ENCODE results near the gene BICDL2. TPM values are rescaled to one million over a fixed set of nuclear protein-coding genes. Genes with fewer than 3 reads are reported as not detected.

Gene BICDL2
- total and polyA plus RNA-seq, 9 of the 15 experiments (the other 6 are each of a cell fraction or from before 2014, with no cell fraction given): 0.09 to 0.28 (median 0.09) TPM; not detected in 6

DNA sequence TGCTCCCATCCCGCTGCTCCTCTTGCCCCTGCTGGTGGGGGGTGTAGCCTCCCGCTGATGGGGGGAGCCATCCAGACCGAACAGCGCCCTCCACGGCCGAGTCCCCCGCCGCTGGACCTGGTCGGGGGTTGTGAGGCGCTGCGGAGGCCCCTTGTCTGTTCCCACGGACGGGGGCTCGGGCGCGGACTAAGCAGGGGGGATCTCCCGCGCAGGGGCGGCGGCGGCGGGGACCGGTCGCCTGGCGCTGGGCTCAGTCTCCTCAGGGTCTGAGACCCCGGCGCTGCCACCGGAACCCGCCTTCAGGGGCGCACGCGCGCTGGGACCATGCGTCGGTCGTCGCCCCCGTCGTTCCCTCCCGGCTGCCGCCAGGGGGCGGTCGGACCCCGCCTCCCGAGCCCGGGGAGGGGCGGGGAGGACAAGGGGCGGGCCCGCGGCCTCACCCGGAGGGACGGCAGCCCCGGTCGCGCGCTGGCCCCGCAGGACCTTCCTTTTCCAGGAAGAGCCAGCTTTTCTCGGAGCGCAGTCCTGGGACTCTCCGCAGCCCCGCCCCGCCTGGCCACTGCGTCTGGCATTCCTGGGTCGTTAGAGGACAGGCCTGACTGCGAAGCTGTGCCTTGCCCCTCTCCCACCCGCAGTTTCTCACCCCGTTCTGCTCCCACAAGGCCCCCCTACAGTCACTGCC is 22.4 kb upstream of the BICDL2 start (continued):
- TF ChIP-seq, protein P1, sequence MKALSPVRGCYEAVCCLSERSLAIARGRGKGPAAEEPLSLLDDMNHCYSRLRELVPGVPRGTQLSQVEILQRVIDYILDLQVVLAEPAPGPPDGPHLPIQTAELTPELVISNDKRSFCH (CRISPR knock-in tag; IDR thresholded peaks at IDR 0.05): no peak
- TF ChIP-seq, protein P1 (tag; IDR thresholded peaks at IDR 0.05): no peak
- TF ChIP-seq RFX1 (IDR thresholded peaks at IDR 0.05) (no peak), RHOXF2B (CRISPR knock-in tag; conservative IDR thresholded peaks at IDR 0.05) (no peak), GTF2A2 (tag; IDR thresholded peaks at IDR 0.05) (no peak), ETV5 (CRISPR knock-in tag; IDR thresholded peaks at IDR 0.05; ENCODE audit: low read depth) (peak; percentile 73; the same call in 1 of the 2 replicates), ZNF644 (tag; IDR thresholded peaks at IDR 0.05; ENCODE audit: low read depth) (no peak), ZNF780A (CRISPR knock-in tag; IDR thresholded peaks at IDR 0.05) (no peak), DIDO1 (tag; IDR thresholded peaks at IDR 0.05; ENCODE audit: low read depth) (no peak), FOXK2 (conservative IDR thresholded peaks at IDR 0.05 in 1 of 2, IDR thresholded peaks at IDR 0.05 in 1 of 2; ENCODE audit: low read depth in 2 of 2) (no peak), ZBTB17 (CRISPR knock-in tag; IDR thresholded peaks at IDR 0.05) (peak; percentile 9; the same call in 1 of the 2 replicates), TCF3 (CRISPR knock-in tag; IDR thresholded peaks at IDR 0.05) (no peak), GTF2E2 (tag; IDR thresholded peaks at IDR 0.05) (no peak), ZBTB7A (IDR thresholded peaks at IDR 0.05; ENCODE audit: borderline replicate concordance, control insufficient read depth, low read depth, low read length) (peak; percentile 95), CXXC5 (CRISPR knock-in tag; IDR thresholded peaks at IDR 0.05) (peak; percentile 90), ZNF707 (CRISPR knock-in tag; conservative IDR thresholded peaks at IDR 0.05) (no peak)
- TF ChIP-seq, protein P2, sequence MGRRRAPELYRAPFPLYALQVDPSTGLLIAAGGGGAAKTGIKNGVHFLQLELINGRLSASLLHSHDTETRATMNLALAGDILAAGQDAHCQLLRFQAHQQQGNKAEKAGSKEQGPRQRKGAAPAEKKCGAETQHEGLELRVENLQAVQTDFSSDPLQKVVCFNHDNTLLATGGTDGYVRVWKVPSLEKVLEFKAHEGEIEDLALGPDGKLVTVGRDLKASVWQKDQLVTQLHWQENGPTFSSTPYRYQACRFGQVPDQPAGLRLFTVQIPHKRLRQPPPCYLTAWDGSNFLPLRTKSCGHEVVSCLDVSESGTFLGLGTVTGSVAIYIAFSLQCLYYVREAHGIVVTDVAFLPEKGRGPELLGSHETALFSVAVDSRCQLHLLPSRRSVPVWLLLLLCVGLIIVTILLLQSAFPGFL (CRISPR knock-in tag; IDR thresholded peaks at IDR 0.05): no peak
- TF ChIP-seq, protein P3, sequence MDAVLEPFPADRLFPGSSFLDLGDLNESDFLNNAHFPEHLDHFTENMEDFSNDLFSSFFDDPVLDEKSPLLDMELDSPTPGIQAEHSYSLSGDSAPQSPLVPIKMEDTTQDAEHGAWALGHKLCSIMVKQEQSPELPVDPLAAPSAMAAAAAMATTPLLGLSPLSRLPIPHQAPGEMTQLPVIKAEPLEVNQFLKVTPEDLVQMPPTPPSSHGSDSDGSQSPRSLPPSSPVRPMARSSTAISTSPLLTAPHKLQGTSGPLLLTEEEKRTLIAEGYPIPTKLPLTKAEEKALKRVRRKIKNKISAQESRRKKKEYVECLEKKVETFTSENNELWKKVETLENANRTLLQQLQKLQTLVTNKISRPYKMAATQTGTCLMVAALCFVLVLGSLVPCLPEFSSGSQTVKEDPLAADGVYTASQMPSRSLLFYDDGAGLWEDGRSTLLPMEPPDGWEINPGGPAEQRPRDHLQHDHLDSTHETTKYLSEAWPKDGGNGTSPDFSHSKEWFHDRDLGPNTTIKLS (IDR thresholded peaks at IDR 0.05; ENCODE audit: borderline replicate concordance, low read depth): no peak
- TF ChIP-seq, protein P4, sequence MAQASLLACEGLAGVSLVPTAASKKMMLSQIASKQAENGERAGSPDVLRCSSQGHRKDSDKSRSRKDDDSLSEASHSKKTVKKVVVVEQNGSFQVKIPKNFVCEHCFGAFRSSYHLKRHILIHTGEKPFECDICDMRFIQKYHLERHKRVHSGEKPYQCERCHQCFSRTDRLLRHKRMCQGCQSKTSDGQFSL (CRISPR knock-in tag; IDR thresholded peaks at IDR 0.05): peak; percentile 99
- TF ChIP-seq, protein P4 (tag; IDR thresholded peaks at IDR 0.05): peak in 1 of 2 experiments; percentile 94; a peak in 2 of 4 replicates
- TF ChIP-seq, protein P5, sequence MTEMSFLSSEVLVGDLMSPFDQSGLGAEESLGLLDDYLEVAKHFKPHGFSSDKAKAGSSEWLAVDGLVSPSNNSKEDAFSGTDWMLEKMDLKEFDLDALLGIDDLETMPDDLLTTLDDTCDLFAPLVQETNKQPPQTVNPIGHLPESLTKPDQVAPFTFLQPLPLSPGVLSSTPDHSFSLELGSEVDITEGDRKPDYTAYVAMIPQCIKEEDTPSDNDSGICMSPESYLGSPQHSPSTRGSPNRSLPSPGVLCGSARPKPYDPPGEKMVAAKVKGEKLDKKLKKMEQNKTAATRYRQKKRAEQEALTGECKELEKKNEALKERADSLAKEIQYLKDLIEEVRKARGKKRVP (CRISPR knock-in tag; IDR thresholded peaks at IDR 0.05): no peak
- TF ChIP-seq, protein P6, sequence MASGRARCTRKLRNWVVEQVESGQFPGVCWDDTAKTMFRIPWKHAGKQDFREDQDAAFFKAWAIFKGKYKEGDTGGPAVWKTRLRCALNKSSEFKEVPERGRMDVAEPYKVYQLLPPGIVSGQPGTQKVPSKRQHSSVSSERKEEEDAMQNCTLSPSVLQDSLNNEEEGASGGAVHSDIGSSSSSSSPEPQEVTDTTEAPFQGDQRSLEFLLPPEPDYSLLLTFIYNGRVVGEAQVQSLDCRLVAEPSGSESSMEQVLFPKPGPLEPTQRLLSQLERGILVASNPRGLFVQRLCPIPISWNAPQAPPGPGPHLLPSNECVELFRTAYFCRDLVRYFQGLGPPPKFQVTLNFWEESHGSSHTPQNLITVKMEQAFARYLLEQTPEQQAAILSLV (tag; IDR thresholded peaks at IDR 0.05): no peak

Measured in K562 (cell line).